CD4-positive, alpha-beta T cell treated with Interleukin-15 for 1 hour (primary cell): ENCODE data around the gene GINS2.

ENCODE experiments used
- DNase-seq: peaks from one replicate; pipeline ENCODE4 v3.0.0-alpha.2; 2020

Gene GINS2

GRCh38 chr16:85688586-85689284 is at the start of gene GINS2:
Gene GINS2 (minus strand): TSS chr16:85688954. CDS start chr16:85688898, 56 bp downstream.
- DNase-seq, result peak; percentile 95

- no peak for DNase-seq
Observed at GRCh38 chr16:85736921-85737320, 48.2 kb upstream of the GINS2 start.

- DNase-seq, result no peak
Observed at GRCh38 chr16:85735946-85736345, 47.2 kb upstream of the GINS2 start.

GRCh38 chr16:85735225-85735635 is 46.5 kb upstream of the GINS2 start:
- peak; percentile 54 for DNase-seq

GRCh38 chr16:85734311-85735017 is 45.7 kb upstream of the GINS2 start:
- no peak for DNase-seq

GRCh38 chr16:85733839-85734170 is 45.1 kb upstream of the GINS2 start:
- peak; percentile 29 for DNase-seq

GRCh38 chr16:85733155-85733838 is 44.5 kb upstream of the GINS2 start:
- peak; percentile 38 for DNase-seq

- DNase-seq, result no peak
Observed at GRCh38 chr16:85731179-85731578, 42.4 kb upstream of the GINS2 start.

- peak; percentile 39 for DNase-seq
Observed at GRCh38 chr16:85730186-85730465, 41.4 kb upstream of the GINS2 start.

- DNase-seq, result no peak
Observed at GRCh38 chr16:85729452-85730185, 40.9 kb upstream of the GINS2 start.

GRCh38 chr16:85728879-85729278 is 40.1 kb upstream of the GINS2 start:
- no peak for DNase-seq

- DNase-seq, result no peak
Observed at GRCh38 chr16:85724936-85725335, 36.2 kb upstream of the GINS2 start.

GRCh38 chr16:85724126-85724879 is 35.5 kb upstream of the GINS2 start:
- no peak for DNase-seq

- DNase-seq, result no peak
Observed at GRCh38 chr16:85722128-85722893, 33.6 kb upstream of the GINS2 start.

- DNase-seq, result no peak
Observed at GRCh38 chr16:85720302-85720637, 31.5 kb upstream of the GINS2 start.

GRCh38 chr16:85719605-85720301 is 31.0 kb upstream of the GINS2 start:
- DNase-seq, result no peak

GRCh38 chr16:85718682-85719081 is 29.9 kb upstream of the GINS2 start:
- DNase-seq, result no peak

- DNase-seq, result no peak
Observed at GRCh38 chr16:85718153-85718477, 29.4 kb upstream of the GINS2 start.

- peak; percentile 29 for DNase-seq
Observed at GRCh38 chr16:85717393-85718152, 28.8 kb upstream of the GINS2 start.

GRCh38 chr16:85716680-85717038 is 27.9 kb upstream of the GINS2 start:
- DNase-seq, result no peak
